Measurements from ENCODE around the gene MKNK2. TPM values are rescaled to one million over a fixed set of nuclear protein-coding genes. Genes with fewer than 3 reads are reported as not detected.
A peak's percentile ranks its signal among the peaks of the same experiment; 100 is the strongest.

MKNK2 gene
- total RNA-seq, 1 donor from 2014 or later: 81.3 TPM

DNA sequence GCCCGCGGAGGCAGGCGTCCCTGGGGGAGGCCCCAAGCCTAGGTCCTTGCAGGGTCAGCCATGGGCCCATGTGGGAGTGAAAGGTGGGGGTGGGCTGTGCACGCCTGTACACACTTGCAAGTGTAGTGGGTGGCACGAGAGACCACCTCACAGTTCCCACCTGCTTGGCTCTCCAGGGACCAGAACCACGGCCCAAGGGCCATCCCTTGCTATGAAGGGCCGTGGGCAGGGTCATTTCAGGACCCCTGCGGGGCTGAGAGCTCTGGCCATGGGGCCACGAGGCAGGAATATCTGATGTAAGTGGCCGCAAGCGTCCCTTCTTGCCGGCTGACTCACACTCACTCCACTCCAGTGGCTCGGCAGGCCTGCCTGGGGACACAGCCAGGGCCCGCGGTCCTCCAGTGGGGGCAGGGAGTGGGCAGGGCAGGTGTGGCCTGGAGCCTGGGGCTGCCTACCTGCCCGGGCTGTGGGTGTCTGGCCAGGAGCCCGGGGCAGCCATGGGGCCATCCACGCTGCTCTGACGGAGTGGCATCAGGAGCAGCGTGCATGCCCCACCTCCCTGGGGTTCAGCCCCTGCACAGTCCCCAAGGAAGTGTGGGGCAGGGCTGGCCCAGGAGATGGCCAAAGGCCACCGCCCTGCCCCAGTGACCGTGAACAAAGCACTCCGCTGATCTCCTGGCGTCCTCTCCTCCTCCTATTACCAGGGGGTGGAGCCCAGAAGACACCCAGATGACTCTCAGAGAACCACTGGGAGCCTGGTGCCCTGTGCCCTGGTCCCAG is 8.6 kb upstream of the MKNK2 start:
- Mint-ChIP-seq H3K36me3 (ENCODE audit: unreplicated experiment) (no peaks in the 10 kb centered on the region), H3K27me3 (ENCODE audit: unreplicated experiment) (no peaks in the 10 kb centered on the region), H3K27ac (ENCODE audit: unreplicated experiment) (peak overlapping the region; percentile 98), H3K4me1 (ENCODE audit: unreplicated experiment) (peaks cover 54% of the 10 kb centered on the region), H3K9me3 (ENCODE audit: unreplicated experiment) (no peaks in the 10 kb centered on the region), H3K4me3 (ENCODE audit: unreplicated experiment) (peak overlapping the region; percentile 77)
- peak; percentile 92 for DNase-seq (ENCODE audit: extremely low spot score, unreplicated experiment)
- TF ChIP-seq, protein P1, sequence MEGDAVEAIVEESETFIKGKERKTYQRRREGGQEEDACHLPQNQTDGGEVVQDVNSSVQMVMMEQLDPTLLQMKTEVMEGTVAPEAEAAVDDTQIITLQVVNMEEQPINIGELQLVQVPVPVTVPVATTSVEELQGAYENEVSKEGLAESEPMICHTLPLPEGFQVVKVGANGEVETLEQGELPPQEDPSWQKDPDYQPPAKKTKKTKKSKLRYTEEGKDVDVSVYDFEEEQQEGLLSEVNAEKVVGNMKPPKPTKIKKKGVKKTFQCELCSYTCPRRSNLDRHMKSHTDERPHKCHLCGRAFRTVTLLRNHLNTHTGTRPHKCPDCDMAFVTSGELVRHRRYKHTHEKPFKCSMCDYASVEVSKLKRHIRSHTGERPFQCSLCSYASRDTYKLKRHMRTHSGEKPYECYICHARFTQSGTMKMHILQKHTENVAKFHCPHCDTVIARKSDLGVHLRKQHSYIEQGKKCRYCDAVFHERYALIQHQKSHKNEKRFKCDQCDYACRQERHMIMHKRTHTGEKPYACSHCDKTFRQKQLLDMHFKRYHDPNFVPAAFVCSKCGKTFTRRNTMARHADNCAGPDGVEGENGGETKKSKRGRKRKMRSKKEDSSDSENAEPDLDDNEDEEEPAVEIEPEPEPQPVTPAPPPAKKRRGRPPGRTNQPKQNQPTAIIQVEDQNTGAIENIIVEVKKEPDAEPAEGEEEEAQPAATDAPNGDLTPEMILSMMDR (IDR thresholded peaks at IDR 0.05): no peak

DNA sequence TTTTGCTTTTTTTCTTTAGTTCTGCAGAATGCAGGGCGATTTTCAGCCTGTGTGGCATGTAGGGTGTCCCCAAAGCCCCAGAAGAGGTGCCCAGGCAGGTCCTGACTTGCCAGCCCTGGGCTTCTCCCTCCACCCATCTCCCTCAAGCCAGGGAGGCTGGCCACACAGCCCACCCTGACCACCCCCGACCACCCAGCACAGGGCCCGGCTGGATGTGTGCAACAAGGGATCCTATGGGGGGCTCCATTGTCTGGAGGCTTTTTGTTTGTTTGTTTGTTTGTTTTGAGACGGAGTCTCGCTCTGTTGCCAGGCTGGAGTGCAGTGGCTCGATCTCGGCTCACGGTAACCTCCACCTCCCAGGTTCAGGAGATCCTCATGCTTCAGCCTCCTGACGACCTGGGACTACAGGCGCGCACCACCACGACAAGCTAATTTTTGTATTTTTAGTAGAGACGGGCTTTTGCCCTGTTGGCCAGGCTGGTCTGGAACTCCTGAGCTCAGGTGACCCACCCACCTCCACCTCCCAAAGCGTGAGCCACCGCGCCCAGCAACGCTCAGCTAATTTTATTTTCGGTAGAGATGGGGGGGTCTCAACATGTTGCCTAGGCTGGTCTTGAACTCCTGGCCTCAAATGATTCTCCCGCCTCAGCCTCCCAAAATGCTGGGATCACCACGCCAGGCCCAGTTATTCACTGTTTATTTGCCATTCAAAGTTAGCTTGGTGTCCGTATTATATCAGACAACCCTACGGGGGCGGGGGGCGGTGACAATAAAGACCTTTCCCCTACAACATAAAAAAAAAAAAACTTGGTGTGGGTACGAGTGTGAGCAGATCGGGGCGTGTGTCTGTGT is 7.8 kb upstream of the MKNK2 start:
- no peaks in the 10 kb centered on the region for H3K36me3 Mint-ChIP-seq (ENCODE audit: unreplicated experiment)
- no peak for DNase-seq (ENCODE audit: extremely low spot score, unreplicated experiment)
- H3K4me3 Mint-ChIP-seq (ENCODE audit: unreplicated experiment): peak overlapping the region; percentile 11
- TF ChIP-seq, protein P1 (IDR thresholded peaks at IDR 0.05): no peak
- peak overlapping the region; percentile 98 for H3K27ac Mint-ChIP-seq (ENCODE audit: unreplicated experiment)
- no peaks in the 10 kb centered on the region for H3K27me3 Mint-ChIP-seq (ENCODE audit: unreplicated experiment)
- H3K4me1 Mint-ChIP-seq (ENCODE audit: unreplicated experiment): peaks cover 54% of the 10 kb centered on the region
- H3K9me3 Mint-ChIP-seq (ENCODE audit: unreplicated experiment): no peaks in the 10 kb centered on the region

DNA sequence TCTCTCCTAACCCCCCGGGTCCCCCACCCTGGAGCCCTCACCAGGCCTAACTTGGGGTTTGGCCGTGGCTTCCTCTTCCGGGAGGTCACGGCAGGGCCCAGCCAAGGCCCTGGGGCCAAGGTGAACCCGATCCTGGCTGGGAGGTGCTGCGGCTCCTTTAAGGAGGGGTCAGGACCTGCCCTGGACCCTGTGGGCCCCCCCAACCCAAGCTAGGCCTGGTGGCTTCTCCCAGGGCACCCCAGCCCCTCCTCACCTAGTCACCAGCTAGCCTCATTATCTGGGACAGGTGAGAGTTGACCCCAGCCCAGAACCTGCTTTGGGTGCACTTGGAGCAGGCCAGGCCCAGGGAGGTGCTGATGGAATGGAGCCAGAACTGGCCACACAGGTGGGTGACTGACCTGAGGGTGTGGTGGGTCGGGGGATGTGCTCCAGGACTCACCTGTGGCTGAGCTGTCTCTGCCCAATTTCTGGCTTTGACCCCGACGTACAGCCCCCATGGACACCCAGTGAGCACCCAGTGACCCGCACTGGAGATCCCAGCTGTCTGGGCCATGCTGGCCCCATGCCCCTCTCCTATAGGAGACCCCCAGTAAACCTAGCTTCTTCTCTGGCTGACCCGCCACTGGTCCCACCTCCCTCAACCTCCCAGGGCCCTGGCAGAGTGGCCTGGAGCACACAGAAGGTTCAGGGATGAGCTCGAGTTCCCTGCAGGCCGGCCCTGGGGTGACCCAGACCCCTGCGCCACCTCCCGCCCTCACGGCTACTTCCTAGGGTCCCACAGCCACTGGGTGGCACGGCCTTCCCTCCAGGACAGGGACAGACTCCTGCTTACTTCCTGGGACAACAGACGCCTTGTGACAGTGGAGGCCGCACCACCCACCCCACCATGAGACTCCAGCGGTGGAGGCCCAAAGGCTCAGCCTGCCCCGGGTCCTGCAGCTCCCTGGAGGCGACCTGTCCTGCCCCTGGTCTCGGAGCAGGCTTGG is 6.7 kb upstream of the MKNK2 start:
- no peak for DNase-seq (ENCODE audit: extremely low spot score, unreplicated experiment)
- Mint-ChIP-seq H3K9me3 (ENCODE audit: unreplicated experiment) (no peaks in the 10 kb centered on the region), H3K27ac (ENCODE audit: unreplicated experiment) (peak overlapping the region; percentile 98), H3K36me3 (ENCODE audit: unreplicated experiment) (no peaks in the 10 kb centered on the region), H3K4me1 (ENCODE audit: unreplicated experiment) (peaks cover 53% of the 10 kb centered on the region), H3K27me3 (ENCODE audit: unreplicated experiment) (no peaks in the 10 kb centered on the region), H3K4me3 (ENCODE audit: unreplicated experiment) (no peak overlapping the region)
- TF ChIP-seq, protein P1 (IDR thresholded peaks at IDR 0.05): no peak

DNA sequence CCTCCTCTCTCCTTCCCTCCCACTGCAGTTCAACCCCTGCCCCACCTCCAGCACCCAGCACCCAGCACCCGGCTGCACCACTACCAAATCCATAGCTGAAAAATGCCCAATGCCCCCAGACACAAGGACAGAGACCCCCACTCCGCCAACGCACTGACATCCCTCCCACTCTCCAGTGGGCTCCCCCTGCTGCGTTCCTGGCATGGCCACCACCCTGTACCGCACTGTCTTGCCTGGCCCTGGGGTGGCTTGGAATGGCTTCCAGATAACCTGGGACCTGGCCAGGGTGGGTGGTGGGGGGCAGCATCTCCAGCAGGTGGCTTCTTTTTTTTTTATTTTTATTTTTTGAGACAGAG is 5.8 kb upstream of the MKNK2 start:
- H3K27me3 Mint-ChIP-seq (ENCODE audit: unreplicated experiment): no peaks in the 10 kb centered on the region
- H3K4me1 Mint-ChIP-seq (ENCODE audit: unreplicated experiment): peaks cover 45% of the 10 kb centered on the region
- DNase-seq (ENCODE audit: extremely low spot score, unreplicated experiment): no peak
- TF ChIP-seq, protein P1 (IDR thresholded peaks at IDR 0.05): no peak
- no peak overlapping the region for H3K4me3 Mint-ChIP-seq (ENCODE audit: unreplicated experiment)
- H3K9me3 Mint-ChIP-seq (ENCODE audit: unreplicated experiment): no peaks in the 10 kb centered on the region
- no peaks in the 10 kb centered on the region for H3K36me3 Mint-ChIP-seq (ENCODE audit: unreplicated experiment)
- H3K27ac Mint-ChIP-seq (ENCODE audit: unreplicated experiment): peak overlapping the region; percentile 66

Measured in osteocyte (in vitro differentiated cells).